ENCODE measurements around the gene SCN4B.

SCN4B gene

DNA sequence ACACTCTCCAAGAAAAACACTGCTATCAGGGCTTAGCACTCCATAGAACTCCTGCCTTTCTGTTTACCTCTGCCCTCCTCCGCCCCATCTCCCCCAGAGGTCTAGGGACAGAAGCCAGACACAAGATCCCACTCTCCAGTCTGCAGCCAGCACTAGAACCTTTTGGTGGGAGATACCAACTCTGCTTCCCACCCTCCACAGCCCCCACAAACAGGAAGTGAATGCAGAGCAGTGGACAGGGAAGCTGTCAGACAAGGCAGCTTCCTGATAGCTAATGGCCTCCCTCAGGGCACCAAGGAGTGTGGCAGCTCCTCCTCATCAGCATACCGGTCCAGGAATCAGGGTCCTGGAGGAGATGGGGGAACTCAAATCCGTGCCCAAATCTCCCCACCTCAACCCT lies 5.1 kb downstream of the SCN4B start:
- no peaks in the 10 kb centered on the region for H3K9me3 ChIP-seq (ENCODE audit: low read length)
- no peak overlapping the region for H3K9ac ChIP-seq (ENCODE audit: low read length)
- H3K27me3 ChIP-seq (ENCODE audit: control insufficient read depth in 1 of 2, insufficient read depth in 2 of 2, low read length in 2 of 2): peaks cover 0 to 8% of the 10 kb centered on the region in 2 donors
- H3K36me3 ChIP-seq (ENCODE audit: insufficient read depth, low read length): no peaks in the 10 kb centered on the region
- H3K4me1 ChIP-seq (ENCODE audit: insufficient read depth, low read length): peaks cover 8% of the 10 kb centered on the region
- H3K4me3 ChIP-seq (ENCODE audit: low read depth in 1 of 2, low read length in 2 of 2): no peak overlapping the region
- no peak overlapping the region for H3K27ac ChIP-seq (ENCODE audit: low read depth, low read length)

DNA sequence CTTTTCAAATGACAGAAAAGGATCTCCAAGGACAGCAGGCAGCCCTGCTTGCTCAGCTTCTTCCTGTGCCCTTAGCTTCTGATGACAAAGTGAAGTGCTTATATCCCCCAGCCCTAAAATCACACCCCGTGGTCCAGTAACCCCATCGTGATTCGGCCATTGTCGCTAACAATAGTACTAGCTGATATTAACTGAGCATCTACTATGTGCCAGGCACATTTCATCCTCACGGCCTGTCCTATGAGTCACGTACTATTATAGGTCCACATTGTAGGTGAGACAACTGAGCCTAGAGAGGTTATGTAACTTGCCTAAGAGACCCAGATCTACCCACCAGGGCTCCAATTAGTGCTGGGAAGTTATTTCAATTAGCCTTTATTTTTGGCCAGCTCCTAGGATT lies 6.1 kb downstream of the SCN4B start:
- no peak overlapping the region for H3K27ac ChIP-seq (ENCODE audit: low read depth, low read length)
- H3K9ac ChIP-seq (ENCODE audit: low read length): no peak overlapping the region
- no peak overlapping the region for H3K4me3 ChIP-seq (ENCODE audit: low read depth in 1 of 2, low read length in 2 of 2)
- no peaks in the 10 kb centered on the region for H3K27me3 ChIP-seq (ENCODE audit: control insufficient read depth in 1 of 2, insufficient read depth in 2 of 2, low read length in 2 of 2)
- peaks cover 4% of the 10 kb centered on the region for H3K4me1 ChIP-seq (ENCODE audit: insufficient read depth, low read length)
- H3K36me3 ChIP-seq (ENCODE audit: insufficient read depth, low read length): no peaks in the 10 kb centered on the region
- no peaks in the 10 kb centered on the region for H3K9me3 ChIP-seq (ENCODE audit: low read length)

DNA sequence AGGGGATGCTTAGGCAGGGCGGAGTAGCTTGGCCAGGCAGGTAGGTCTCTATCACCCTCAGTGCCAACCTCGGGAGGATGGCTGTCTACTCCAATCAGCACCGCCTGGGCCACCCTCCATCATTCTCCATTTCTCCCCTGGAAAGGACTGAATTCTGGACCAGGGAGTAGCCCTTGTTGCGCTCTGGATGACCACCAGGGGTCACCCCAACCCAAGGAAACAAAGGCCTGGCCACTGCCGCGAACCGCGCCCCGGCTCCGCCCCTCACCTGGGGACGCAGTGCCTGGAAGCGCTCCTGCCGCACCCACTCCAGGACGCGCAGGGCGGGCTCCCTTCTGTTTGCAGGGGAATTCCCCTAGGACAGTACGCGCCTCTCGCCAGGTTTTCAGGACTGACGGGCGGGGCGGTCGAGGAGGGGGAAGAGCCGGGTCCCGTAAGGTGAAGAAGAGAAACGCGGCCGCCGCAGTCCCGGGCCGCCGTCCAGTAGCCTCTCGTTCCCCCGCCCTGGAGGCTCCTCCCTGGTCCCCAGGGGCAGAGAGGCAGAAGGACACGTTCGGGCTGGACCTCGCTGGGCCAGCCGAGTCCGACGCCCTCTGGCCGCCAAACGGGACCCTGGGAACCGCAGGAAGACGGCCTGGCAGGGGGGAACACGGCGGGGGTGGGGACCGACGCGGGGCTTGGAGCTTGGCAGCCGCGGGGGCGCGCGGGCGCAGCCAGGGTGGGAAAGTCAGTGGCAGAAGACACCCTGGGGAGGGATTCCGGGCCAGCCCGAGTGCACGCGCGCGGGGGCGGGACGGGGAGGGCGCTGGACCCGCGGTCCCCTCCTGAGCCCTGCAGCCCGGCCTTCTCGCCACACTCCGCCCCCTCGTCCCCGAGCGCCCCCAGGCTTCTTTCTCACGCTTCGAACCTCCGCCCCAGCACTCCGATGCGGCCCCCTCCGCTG lies 7.1 kb downstream of the SCN4B start:
- peak overlapping the region; percentile 54 to 82 for H3K4me3 ChIP-seq (ENCODE audit: low read depth in 1 of 2, low read length in 2 of 2)
- H3K9me3 ChIP-seq (ENCODE audit: low read length): no peaks in the 10 kb centered on the region
- H3K27me3 ChIP-seq (ENCODE audit: control insufficient read depth in 1 of 2, insufficient read depth in 2 of 2, low read length in 2 of 2): peaks cover 3 to 4% of the 10 kb centered on the region in 2 donors
- no peaks in the 10 kb centered on the region for H3K4me1 ChIP-seq (ENCODE audit: insufficient read depth, low read length)
- no peak overlapping the region for H3K9ac ChIP-seq (ENCODE audit: low read length)
- no peaks in the 10 kb centered on the region for H3K36me3 ChIP-seq (ENCODE audit: insufficient read depth, low read length)
- H3K27ac ChIP-seq (ENCODE audit: low read depth, low read length): peak overlapping the region; percentile 37

DNA sequence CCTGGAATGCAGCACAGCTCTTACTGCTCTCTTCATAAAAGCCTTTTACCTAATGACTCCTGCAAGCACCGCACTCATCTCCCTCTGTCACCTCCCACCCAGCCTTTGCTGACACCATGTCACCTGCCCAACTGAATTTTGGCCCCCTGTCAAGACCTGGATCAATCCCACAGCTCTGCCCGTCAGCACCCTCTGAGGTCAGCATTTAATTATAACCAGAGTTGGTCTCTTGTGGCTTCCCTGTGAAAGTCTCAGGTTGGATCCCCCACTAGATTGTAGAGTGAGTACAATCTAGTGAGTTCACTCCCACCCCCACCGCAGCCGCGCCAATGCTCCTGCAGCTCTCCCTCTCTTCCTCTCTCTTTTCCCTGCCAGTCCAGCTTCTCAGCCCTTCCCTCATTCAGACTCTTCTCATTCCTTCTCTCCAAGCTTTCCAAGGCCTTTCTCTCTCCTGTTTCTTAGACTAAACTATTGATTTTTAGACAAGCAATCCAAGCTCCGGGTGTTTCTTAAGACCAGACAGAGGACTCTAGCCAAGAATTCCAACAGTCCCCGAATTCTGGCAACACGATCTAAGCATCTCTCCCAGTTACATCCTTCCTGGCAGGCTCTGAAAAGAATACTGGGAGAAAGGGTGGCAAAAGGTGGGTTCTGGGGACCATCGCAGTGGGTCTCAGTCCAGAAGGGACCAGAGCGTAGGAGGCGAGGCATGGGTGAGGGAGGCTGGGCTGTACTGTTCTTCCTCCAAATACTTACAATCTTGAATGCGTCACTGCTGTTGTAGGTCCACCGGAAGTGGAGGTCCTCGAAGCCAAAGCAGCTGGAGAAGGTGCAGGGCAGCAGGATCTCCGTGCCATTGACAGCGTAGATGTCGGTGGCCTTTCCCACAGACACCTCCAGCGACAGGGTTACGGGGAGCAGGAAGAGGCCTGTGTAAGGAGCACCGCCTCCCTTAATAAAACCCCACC lies 8.0 kb downstream of the SCN4B start:
- no peaks in the 10 kb centered on the region for H3K9me3 ChIP-seq (ENCODE audit: low read length)
- H3K27ac ChIP-seq (ENCODE audit: low read depth, low read length): no peak overlapping the region
- H3K9ac ChIP-seq (ENCODE audit: low read length): no peak overlapping the region
- peak overlapping the region in 1 of 2 donors; percentile 54 for H3K4me3 ChIP-seq (ENCODE audit: low read depth in 1 of 2, low read length in 2 of 2)
- peaks cover 5% of the 10 kb centered on the region in 2 donors for H3K27me3 ChIP-seq (ENCODE audit: control insufficient read depth in 1 of 2, insufficient read depth in 2 of 2, low read length in 2 of 2)
- no peaks in the 10 kb centered on the region for H3K4me1 ChIP-seq (ENCODE audit: insufficient read depth, low read length)
- no peaks in the 10 kb centered on the region for H3K36me3 ChIP-seq (ENCODE audit: insufficient read depth, low read length)

DNA sequence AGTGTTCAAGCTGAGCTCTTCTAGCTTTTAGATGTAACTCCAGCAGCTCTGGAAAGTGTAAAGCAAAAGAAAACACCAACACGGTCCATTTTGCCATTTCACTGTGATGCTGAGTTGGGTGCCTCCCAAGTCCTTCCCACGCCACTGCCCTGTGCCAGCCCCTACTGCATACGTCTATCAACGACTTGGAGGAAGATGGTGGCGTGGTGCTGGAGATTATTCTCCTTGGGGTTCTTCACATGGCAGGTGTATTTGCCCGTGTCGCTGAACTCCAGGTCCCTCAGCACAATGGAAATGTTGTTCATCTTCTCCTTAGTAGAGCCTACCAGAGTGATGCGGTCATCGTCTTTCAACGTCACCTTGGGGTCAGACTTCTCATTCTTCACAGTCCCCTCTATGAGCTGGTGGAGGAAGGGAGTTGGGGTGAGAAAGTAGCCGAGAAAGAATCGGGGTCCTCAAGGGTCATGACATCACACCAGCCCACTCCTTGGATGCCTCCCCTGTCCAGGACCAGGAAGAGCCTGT lies 8.9 kb downstream of the SCN4B start:
- Histone ChIP-seq H3K4me1 (ENCODE audit: insufficient read depth, low read length) (no peaks in the 10 kb centered on the region), H3K36me3 (ENCODE audit: insufficient read depth, low read length) (no peaks in the 10 kb centered on the region), H3K27ac (ENCODE audit: low read depth, low read length) (no peak overlapping the region), H3K9me3 (ENCODE audit: low read length) (no peaks in the 10 kb centered on the region), H3K9ac (ENCODE audit: low read length) (no peak overlapping the region), H3K4me3 (ENCODE audit: low read depth in 1 of 2, low read length in 2 of 2) (no peak overlapping the region), H3K27me3 (ENCODE audit: control insufficient read depth in 1 of 2, insufficient read depth in 2 of 2, low read length in 2 of 2) (peaks cover 5% of the 10 kb centered on the region in 2 donors)

DNA sequence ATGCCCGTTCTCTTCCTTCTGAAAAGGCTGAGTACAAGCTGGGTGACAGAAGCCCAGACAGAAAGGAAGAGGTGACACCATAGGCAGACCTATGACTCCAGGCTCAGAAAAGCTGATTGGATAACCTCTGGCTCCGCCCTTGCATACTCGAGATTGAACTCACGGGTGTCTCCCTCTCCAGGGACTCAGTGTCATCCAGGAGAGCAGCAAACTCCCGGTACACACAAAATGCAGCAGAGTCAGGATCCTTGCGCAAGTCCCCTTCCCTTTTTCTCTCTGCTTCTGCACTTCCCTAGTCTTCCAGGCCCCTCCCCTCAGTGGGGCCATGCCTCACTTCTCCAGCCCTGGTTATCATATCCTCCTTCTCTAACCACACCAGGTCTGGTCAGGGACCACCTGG lies 9.8 kb downstream of the SCN4B start:
- H3K36me3 ChIP-seq (ENCODE audit: insufficient read depth, low read length): no peaks in the 10 kb centered on the region
- no peaks in the 10 kb centered on the region for H3K9me3 ChIP-seq (ENCODE audit: low read length)
- H3K9ac ChIP-seq (ENCODE audit: low read length): no peak overlapping the region
- no peak overlapping the region for H3K27ac ChIP-seq (ENCODE audit: low read depth, low read length)
- no peak overlapping the region for H3K4me3 ChIP-seq (ENCODE audit: low read depth in 1 of 2, low read length in 2 of 2)
- H3K4me1 ChIP-seq (ENCODE audit: insufficient read depth, low read length): no peaks in the 10 kb centered on the region
- peaks cover 5% of the 10 kb centered on the region in 2 donors for H3K27me3 ChIP-seq (ENCODE audit: control insufficient read depth in 1 of 2, insufficient read depth in 2 of 2, low read length in 2 of 2)

DNA sequence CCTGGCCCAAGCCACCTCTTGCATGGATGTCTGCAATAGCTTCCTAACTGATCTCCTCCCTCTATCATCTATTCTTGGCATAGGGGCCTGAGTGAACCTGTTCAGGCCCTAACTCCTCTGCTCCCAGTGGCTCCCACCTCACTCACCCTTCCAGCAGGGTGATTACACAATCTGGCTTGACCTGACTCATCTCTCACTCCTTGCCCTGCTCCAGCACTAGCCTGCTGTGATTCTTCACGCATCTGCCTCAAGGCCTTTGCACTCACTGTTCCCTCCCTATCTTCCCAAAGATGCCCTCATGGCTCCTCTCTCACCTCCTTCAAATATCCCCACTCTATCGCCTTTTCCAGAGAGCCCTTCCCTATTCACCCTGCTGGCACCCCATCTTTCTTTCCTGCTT lies 10.5 kb downstream of the SCN4B start:
- no peak overlapping the region for H3K9ac ChIP-seq (ENCODE audit: low read length)
- H3K27me3 ChIP-seq (ENCODE audit: control insufficient read depth in 1 of 2, insufficient read depth in 2 of 2, low read length in 2 of 2): peaks cover 5% of the 10 kb centered on the region in 2 donors
- no peaks in the 10 kb centered on the region for H3K36me3 ChIP-seq (ENCODE audit: insufficient read depth, low read length)
- H3K9me3 ChIP-seq (ENCODE audit: low read length): no peaks in the 10 kb centered on the region
- H3K4me1 ChIP-seq (ENCODE audit: insufficient read depth, low read length): no peaks in the 10 kb centered on the region
- no peak overlapping the region for H3K27ac ChIP-seq (ENCODE audit: low read depth, low read length)
- H3K4me3 ChIP-seq (ENCODE audit: low read depth in 1 of 2, low read length in 2 of 2): no peak overlapping the region

DNA sequence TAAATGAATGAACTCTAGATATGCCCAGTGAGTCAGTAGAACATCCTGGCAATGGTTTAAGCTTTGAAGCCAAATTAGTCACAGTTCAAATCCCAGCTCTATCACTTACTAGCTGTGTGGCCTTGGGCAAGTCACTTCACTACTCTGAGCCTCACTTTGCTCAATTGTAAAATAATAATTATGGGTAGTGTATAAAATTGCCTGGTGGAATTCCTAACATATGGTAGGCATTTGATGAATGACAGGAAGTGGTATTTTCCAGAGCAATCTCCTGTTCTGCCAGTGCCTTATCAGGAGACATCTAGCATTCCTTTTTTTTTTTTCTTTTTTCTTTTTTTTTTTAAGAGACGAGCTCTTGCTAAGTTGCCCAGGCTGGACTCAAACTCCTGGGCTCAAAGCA lies 13.0 kb downstream of the SCN4B start:
- Histone ChIP-seq H3K9ac (ENCODE audit: low read length) (no peak overlapping the region), H3K9me3 (ENCODE audit: low read length) (no peaks in the 10 kb centered on the region), H3K27me3 (ENCODE audit: control insufficient read depth in 1 of 2, insufficient read depth in 2 of 2, low read length in 2 of 2) (peaks cover 5 to 10% of the 10 kb centered on the region in 2 donors), H3K4me3 (ENCODE audit: low read depth in 1 of 2, low read length in 2 of 2) (no peak overlapping the region), H3K36me3 (ENCODE audit: insufficient read depth, low read length) (no peaks in the 10 kb centered on the region), H3K4me1 (ENCODE audit: insufficient read depth, low read length) (no peaks in the 10 kb centered on the region), H3K27ac (ENCODE audit: low read depth, low read length) (no peak overlapping the region)

DNA sequence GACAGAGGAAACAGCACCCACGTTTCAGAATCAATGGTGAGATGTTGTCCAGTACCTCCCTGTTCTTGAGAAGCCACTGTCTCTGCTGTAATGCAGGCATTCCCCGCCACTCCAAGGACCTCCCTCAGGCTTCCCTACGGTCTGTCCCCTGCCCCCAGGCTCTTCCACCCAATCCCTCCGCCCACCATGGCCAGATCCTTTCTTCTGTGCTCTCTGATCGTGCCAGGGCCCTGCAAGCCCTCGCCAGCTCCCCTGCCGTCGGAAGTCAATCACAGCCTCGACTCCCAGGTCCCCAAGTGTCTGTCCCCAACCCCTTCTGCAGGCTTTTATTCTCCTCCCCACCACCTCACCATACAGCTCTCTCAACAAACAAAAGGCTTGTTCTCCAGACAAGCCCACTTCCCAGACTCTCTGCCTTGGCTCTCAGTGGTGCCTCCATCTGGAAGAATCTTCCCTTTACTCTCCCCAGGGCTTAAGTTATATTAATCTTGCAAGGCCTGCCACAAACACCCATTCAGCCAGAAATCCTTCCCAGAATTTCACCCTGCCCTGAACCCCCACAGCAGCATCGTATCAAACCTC lies 13.7 kb downstream of the SCN4B start:
- no peak overlapping the region for H3K4me3 ChIP-seq (ENCODE audit: low read depth in 1 of 2, low read length in 2 of 2)
- H3K27ac ChIP-seq (ENCODE audit: low read depth, low read length): no peak overlapping the region
- no peaks in the 10 kb centered on the region for H3K36me3 ChIP-seq (ENCODE audit: insufficient read depth, low read length)
- H3K27me3 ChIP-seq (ENCODE audit: control insufficient read depth in 1 of 2, insufficient read depth in 2 of 2, low read length in 2 of 2): peaks cover 5 to 10% of the 10 kb centered on the region in 2 donors
- no peak overlapping the region for H3K9ac ChIP-seq (ENCODE audit: low read length)
- H3K9me3 ChIP-seq (ENCODE audit: low read length): no peaks in the 10 kb centered on the region
- H3K4me1 ChIP-seq (ENCODE audit: insufficient read depth, low read length): no peaks in the 10 kb centered on the region

DNA sequence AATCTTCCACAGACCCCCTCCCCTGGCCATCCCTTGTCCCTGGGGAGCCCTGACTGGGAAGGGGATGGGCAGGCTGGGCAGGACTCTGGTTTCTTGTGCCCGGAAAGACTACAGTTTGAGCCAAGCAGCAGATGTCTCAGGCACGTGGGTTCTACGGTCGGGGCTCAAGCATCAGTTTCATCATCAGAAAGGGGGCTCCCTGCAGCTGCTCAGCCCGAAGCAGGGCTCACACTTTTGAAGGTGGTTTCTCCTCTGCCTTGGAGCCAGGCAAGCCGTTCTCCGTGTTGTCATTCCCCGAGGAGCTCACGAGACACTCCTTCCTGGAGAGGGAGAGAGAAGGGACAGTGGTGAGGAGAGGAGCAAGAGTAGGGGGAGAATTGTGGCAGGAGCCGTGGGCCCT lies 15.8 kb downstream of the SCN4B start:
- H3K36me3 ChIP-seq (ENCODE audit: insufficient read depth, low read length): no peaks in the 10 kb centered on the region
- H3K27ac ChIP-seq (ENCODE audit: low read depth, low read length): no peak overlapping the region
- H3K9me3 ChIP-seq (ENCODE audit: low read length): no peaks in the 10 kb centered on the region
- no peak overlapping the region for H3K4me3 ChIP-seq (ENCODE audit: low read depth in 1 of 2, low read length in 2 of 2)
- H3K27me3 ChIP-seq (ENCODE audit: control insufficient read depth in 1 of 2, insufficient read depth in 2 of 2, low read length in 2 of 2): peaks cover 5 to 10% of the 10 kb centered on the region in 2 donors
- H3K9ac ChIP-seq (ENCODE audit: low read length): no peak overlapping the region
- H3K4me1 ChIP-seq (ENCODE audit: insufficient read depth, low read length): no peaks in the 10 kb centered on the region

DNA sequence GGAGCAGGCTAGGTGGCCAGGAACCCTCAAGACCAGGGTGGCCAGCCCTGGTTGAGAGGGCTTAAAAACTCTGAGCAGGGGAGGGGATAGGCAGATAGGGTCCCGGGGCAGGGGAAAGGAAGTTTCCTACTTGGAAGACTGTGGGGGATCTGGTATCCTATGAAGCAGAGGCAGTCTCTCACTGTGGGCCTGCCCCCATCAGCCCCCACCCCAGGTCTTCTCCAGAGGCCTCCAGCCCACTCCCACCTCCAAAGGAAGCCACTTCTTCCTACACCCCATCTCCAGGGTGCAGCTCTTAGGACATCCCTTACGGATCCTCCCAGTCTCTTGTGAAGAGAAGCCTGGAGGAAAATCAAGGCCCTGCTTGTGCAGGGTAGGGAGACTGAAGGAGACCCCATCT lies 16.3 kb downstream of the SCN4B start:
- H3K4me3 ChIP-seq (ENCODE audit: low read depth in 1 of 2, low read length in 2 of 2): no peak overlapping the region
- H3K9ac ChIP-seq (ENCODE audit: low read length): no peak overlapping the region
- no peaks in the 10 kb centered on the region for H3K9me3 ChIP-seq (ENCODE audit: low read length)
- no peaks in the 10 kb centered on the region for H3K36me3 ChIP-seq (ENCODE audit: insufficient read depth, low read length)
- no peaks in the 10 kb centered on the region for H3K4me1 ChIP-seq (ENCODE audit: insufficient read depth, low read length)
- H3K27me3 ChIP-seq (ENCODE audit: control insufficient read depth in 1 of 2, insufficient read depth in 2 of 2, low read length in 2 of 2): peaks cover 5 to 10% of the 10 kb centered on the region in 2 donors
- H3K27ac ChIP-seq (ENCODE audit: low read depth, low read length): no peak overlapping the region
